Lung (tissue), 12 donors: ENCODE measurements around the gene SEZ6L. TPM values are rescaled to one million over a fixed set of nuclear protein-coding genes. Genes with fewer than 3 reads are reported as not detected.

Experiments used
- ATAC-seq: fragments of 200-7000 bp; cut with Tn5 transposase; one replicate; pipeline ENCODE4 v1.9.1; 2020; ENCODE audit warnings: moderate number of reproducible peaks; ENCODE audit not compliant: insufficient read depth, low FRiP score
- DNase-seq, 3 donors: peaks; one replicate each; pipeline ENCODE4 v3.0.0-alpha.2; 2013 to 2017
- H3K27ac ChIP-seq, 2 donors: one replicate each; pipeline ENCODE4 v1.5.1; 2013; ENCODE audit warnings: mild to moderate bottlenecking in 2 of 2, moderate library complexity in 2 of 2, control low read depth in 1 of 2, inconsistent platforms in 1 of 2, low read depth in 1 of 2, low read length in 1 of 2
- H3K27me3 ChIP-seq, 3 donors: one replicate each; pipeline ENCODE4 v1.5.1; 2013; ENCODE audit warnings: low read length in 2 of 3; ENCODE audit not compliant: control insufficient read depth in 3 of 3, insufficient read depth in 3 of 3
- H3K36me3 ChIP-seq, 4 donors: one replicate each; pipeline ENCODE4 v1.5.1; 2013; ENCODE audit warnings: low read length in 4 of 4, mild to moderate bottlenecking in 1 of 4, moderate library complexity in 1 of 4; ENCODE audit not compliant: control insufficient read depth in 4 of 4, insufficient read depth in 4 of 4
- H3K4me1 ChIP-seq, 5 donors: one replicate each; pipeline ENCODE4 v1.5.1; 2013; ENCODE audit warnings: low read length in 5 of 5, mild to moderate bottlenecking in 2 of 5, moderate library complexity in 1 of 5; ENCODE audit not compliant: control insufficient read depth in 5 of 5, insufficient read depth in 5 of 5
- H3K4me3 ChIP-seq: one replicate; pipeline ENCODE4 v1.5.1; 2013; ENCODE audit warnings: mild to moderate bottlenecking, control low read depth, moderate library complexity
- H3K9ac ChIP-seq, 2 donors: one replicate each; pipeline ENCODE4 v1.5.1; 2013; ENCODE audit warnings: low read length in 2 of 2, control low read depth in 1 of 2; ENCODE audit not compliant: insufficient read depth in 1 of 2
- H3K9me3 ChIP-seq, 4 donors: one replicate each; pipeline ENCODE4 v1.5.1; 2013; ENCODE audit warnings: low read length in 3 of 4, mild to moderate bottlenecking in 1 of 4, moderate library complexity in 1 of 4; ENCODE audit not compliant: control insufficient read depth in 4 of 4, insufficient read depth in 3 of 4
- WGBS, 2 donors: extraction: QIAGEN DNeasy Blood & Tissue Kit; methylation state at CpG; one replicate each; pipeline ENCODE4 v1.1.7; 2013; 5-methylcytosine and 5-hydroxymethylcytosine counted together
- polyA plus RNA-seq, 2 donors: library from polyadenylated mRNA; stranded (reverse); fragments of 200-250 nt; gene quantifications; one replicate each; pipeline ENCODE4 v1.2.1, GENCODE V29; 2013
- total RNA-seq, 2 donors: library from RNA; depleted of rRNA in 1 of 2; stranded (reverse); fragments of >200 nt in 1 of 2; gene quantifications; one replicate each; pipeline ENCODE4 v1.2.1, GENCODE V29; 2014 to 2021
- TF ChIP-seq, protein P1 (sequence below): IDR thresholded peaks from 2 replicates; pipeline ENCODE4 v1.5.1; 2012; ENCODE audit warnings: mild to moderate bottlenecking; ENCODE audit errors: control extremely low read depth, extremely low read depth
- donor health status: control.
- donor health status: control.
- donor health status: Bipolar disorder and iron deficiency.
- donor health status: healthy.
- donor health status: DM: yes; HTN: yes; CAD: no.

Gene SEZ6L
- total and polyA plus RNA-seq, 4 donors = 0.02 to 0.46 (median 0.08) TPM

DNA sequence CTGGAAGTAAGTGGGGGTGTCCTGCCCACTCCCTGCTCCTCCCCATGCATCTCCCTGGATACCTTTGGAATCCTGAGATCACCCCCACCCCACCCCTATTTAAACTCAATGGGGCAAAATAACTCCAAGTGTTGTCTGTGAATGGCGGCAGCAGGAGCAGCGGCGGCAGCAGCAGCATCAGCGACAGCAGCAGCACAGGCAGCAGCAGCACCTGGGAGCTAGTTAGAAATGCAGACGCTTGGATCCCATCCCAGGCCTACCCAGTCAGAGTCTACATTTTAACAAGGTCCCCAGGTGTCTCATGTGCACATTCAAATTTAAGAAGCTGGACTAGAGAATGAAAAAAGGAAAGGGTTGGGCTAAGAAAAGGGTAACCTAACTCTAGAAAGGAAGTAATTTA, 82.6 kb downstream of the SEZ6L start:
- H3K4me1 ChIP-seq = no peaks in the 10 kb centered on the region
- H3K27ac ChIP-seq = no peak overlapping the region
- TF ChIP-seq, protein P1, sequence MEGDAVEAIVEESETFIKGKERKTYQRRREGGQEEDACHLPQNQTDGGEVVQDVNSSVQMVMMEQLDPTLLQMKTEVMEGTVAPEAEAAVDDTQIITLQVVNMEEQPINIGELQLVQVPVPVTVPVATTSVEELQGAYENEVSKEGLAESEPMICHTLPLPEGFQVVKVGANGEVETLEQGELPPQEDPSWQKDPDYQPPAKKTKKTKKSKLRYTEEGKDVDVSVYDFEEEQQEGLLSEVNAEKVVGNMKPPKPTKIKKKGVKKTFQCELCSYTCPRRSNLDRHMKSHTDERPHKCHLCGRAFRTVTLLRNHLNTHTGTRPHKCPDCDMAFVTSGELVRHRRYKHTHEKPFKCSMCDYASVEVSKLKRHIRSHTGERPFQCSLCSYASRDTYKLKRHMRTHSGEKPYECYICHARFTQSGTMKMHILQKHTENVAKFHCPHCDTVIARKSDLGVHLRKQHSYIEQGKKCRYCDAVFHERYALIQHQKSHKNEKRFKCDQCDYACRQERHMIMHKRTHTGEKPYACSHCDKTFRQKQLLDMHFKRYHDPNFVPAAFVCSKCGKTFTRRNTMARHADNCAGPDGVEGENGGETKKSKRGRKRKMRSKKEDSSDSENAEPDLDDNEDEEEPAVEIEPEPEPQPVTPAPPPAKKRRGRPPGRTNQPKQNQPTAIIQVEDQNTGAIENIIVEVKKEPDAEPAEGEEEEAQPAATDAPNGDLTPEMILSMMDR = no peak
- no peak for DNase-seq
- WGBS, 2 donors = 75 to 81% methylated on average over 5 of the region's 5 CpGs
- no peak for ATAC-seq
- H3K27me3 ChIP-seq = peaks cover 0 to 3% (median 0%) of the 10 kb centered on the region in 3 donors
- no peak overlapping the region for H3K9ac ChIP-seq
- H3K4me3 ChIP-seq = no peak overlapping the region
- H3K9me3 ChIP-seq = peaks cover 0 to 4% (median 0%) of the 10 kb centered on the region in 4 donors
- H3K36me3 ChIP-seq = no peaks in the 10 kb centered on the region

DNA sequence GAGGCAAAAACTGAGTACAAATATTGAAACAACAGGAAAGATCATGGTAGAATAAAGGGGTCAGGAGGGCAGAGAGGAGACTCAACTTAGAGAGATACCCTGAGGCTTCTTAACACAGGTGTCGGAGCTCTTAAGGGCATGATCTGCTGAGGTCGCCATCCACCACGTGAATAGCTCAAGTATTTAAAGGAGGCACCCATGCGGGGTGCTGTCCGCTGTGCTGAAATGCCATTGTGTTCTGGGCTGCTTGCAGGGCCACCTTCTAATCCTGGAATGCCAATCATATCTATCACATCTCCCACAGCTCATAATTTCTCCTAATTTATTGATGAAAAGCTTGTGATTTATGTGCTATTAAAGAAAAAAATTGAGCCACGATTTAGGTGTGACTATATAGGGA, 90.2 kb downstream of the SEZ6L start:
- 4 to 5% methylated on average over 6 of the region's 6 CpGs for WGBS, 2 donors
- TF ChIP-seq, protein P1 = no peak
- no peak overlapping the region for H3K27ac ChIP-seq
- ATAC-seq (no peak), DNase-seq (peak; percentile 23 to 59 (median 35))
- no peak overlapping the region for H3K4me3 ChIP-seq
- H3K27me3 ChIP-seq = peaks cover 0 to 8% (median 0%) of the 10 kb centered on the region in 3 donors
- peaks cover 0 to 1% (median 0%) of the 10 kb centered on the region in 4 donors for H3K9me3 ChIP-seq
- H3K36me3 ChIP-seq = no peaks in the 10 kb centered on the region
- H3K4me1 ChIP-seq = no peaks in the 10 kb centered on the region
- no peak overlapping the region for H3K9ac ChIP-seq

DNA sequence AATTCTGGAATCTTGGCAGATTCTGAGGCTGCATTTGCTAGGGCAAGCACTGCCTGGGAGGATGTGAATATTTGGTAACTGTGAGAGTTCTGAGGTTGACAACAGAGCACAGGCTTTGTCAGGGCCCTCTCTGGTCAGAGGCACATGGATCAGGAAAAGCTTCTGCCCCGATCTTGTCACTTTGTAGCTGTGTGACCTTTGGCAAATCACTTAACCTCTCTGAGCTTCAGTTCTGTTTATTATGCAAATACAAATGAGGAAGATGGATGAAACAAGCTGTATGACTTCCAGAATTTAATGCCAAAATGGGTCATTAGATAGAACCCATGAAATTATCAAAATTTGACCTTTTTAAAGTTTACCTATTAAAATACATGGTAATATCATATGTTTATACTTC, 94.9 kb downstream of the SEZ6L start:
- Histone ChIP-seq H3K36me3 (no peaks in the 10 kb centered on the region), H3K27me3 (peaks cover 0 to 5% (median 2%) of the 10 kb centered on the region in 3 donors), H3K9ac (no peak overlapping the region), H3K4me1 (no peaks in the 10 kb centered on the region), H3K9me3 (no peaks in the 10 kb centered on the region), H3K4me3 (no peak overlapping the region), H3K27ac (no peak overlapping the region)
- no peak for ATAC-seq
- TF ChIP-seq, protein P1 = no peak
- no peak for DNase-seq
- WGBS, 2 donors = 78 to 92% methylated on average over 1 of the region's 1 CpG

DNA sequence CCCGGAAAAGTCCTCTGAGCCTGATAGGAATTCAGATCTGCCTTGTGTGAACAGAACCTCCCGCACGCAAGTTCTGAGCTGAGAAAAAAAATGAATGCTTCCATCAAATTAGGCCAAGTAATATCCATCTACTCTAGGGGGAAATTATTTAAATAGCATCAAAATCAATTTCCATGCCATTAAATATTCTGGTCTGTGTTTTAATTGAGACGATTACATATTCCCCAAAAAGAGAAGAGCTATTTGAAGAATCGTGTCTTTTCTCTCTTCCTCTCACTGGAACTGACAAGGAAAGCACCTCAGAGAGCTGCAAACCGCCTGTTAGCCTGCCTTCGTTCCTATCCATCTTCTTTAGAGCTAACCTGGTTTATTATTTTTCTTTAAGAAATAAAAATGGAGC, 96.0 kb downstream of the SEZ6L start:
- Histone ChIP-seq H3K4me1 (no peaks in the 10 kb centered on the region), H3K36me3 (no peaks in the 10 kb centered on the region), H3K4me3 (no peak overlapping the region), H3K27me3 (peaks cover 2 to 5% (median 2%) of the 10 kb centered on the region in 3 donors), H3K27ac (no peak overlapping the region), H3K9ac (no peak overlapping the region), H3K9me3 (no peaks in the 10 kb centered on the region)
- TF ChIP-seq, protein P1 = no peak
- 67 to 73% methylated on average over 7 of the region's 7 CpGs for WGBS, 2 donors
- no peak for ATAC-seq
- no peak for DNase-seq
